ENCODE results near the gene VAC14. TPM values are rescaled to one million over a fixed set of nuclear protein-coding genes. Genes with fewer than 3 reads are reported as not detected.
"Not testable (repeated sequence)": the region's sequence is repeated elsewhere in the genome, so short reads cannot be mapped to it uniquely, and the experiment has no call there.

The VAC14 gene
- polyA plus RNA-seq, 1 donor from 2014 or later: 8.6 TPM

DNA sequence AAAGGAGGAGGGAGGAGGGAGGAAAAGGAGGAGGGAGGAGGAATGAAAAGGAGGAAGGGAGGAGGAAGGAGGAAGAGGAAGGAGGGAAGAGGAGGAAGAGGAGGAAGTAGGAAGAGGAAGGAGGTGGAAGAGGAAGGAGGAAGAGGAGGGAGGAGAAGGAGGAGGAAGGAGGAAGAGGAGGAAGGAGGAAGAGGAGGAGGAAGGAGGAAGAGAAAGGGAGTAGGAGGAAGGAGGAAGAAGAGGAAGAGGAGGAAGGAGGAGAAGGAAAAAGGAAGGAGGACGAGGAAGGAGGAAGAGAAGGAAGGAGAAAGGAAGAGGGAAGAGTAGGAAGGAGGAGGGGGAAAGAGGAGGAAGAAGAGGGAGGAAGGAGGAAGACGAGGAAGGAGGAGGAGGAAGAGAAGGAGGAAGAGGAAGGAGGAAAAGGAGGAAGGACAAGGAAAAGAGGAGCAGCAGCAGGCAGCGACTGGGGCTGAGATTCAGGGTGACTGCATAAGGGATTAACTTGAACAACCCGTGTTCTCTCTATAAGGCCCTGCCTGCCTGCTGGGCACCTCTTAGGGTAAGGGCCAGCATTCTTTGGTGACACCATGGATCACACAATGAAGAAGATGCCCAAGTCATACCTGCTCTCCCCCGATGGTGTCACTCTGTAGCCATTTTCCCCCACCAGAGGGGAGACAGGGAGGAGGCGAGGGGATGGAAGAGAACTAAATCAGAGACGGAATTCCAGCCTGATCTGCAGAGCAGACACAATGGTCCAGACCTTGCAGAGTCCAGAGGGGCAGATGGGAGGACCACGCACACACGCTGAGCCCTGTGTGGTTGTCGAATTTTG, 156.0 kb downstream of the VAC14 start:
- Histone ChIP-seq H2AFZ (ENCODE audit: low read depth, low read length) (no peak overlapping the region), H3K9ac (ENCODE audit: low read length) (no peak overlapping the region)
- no peak for TF ChIP-seq SMC3 (conservative IDR thresholded peaks at IDR 0.05; ENCODE audit: poor library complexity)
- TF ChIP-seq REST (IDR thresholded peaks at IDR 0.05; ENCODE audit: borderline replicate concordance): no peak
- no peak for TF ChIP-seq POLR2AphosphoS5 (IDR thresholded peaks at IDR 0.05)
- no peak for TF ChIP-seq EZH2 (IDR thresholded peaks at IDR 0.05; ENCODE audit: borderline replicate concordance, insufficient read depth, low read length, poor library complexity, severe bottlenecking)
- no peak for TF ChIP-seq MXI1 (conservative IDR thresholded peaks at IDR 0.05; ENCODE audit: poor library complexity, severe bottlenecking)
- TF ChIP-seq RAD21 (conservative IDR thresholded peaks at IDR 0.05): no peak
- no peak for TF ChIP-seq CTCF (IDR thresholded peaks at IDR 0.05; ENCODE audit: poor library complexity, severe bottlenecking)
- TF ChIP-seq TAF1 (IDR thresholded peaks at IDR 0.05; ENCODE audit: low read depth): no peak
- no peak for TF ChIP-seq EP300 (conservative IDR thresholded peaks at IDR 0.05; ENCODE audit: poor library complexity, severe bottlenecking)

GRCh38 chr16:70643264-70643663, 157.7 kb downstream of the VAC14 start:
- not testable (repeated sequence) for H3K27ac ChIP-seq (ENCODE audit: low read length); H3K27me3 ChIP-seq (ENCODE audit: insufficient read depth, low read depth, low read length); H4K20me1 ChIP-seq (ENCODE audit: insufficient read depth); H3K9me3 ChIP-seq (ENCODE audit: low read length); H3F3A ChIP-seq (ENCODE audit: insufficient read depth, low read length, poor library complexity, severe bottlenecking); H3K9me2 ChIP-seq (ENCODE audit: insufficient read depth, low read length); H3K4me2 ChIP-seq (ENCODE audit: low read length); H2AFZ ChIP-seq (ENCODE audit: low read depth, low read length); H3K79me2 ChIP-seq (replicated peaks; ENCODE audit: insufficient read depth, low read length); H3K36me3 ChIP-seq (ENCODE audit: insufficient read depth, low read length); H3K9ac ChIP-seq (ENCODE audit: low read length); H3K4me3 ChIP-seq (ENCODE audit: low read length)

More for the DNA sequence above, 156.0 kb downstream of the VAC14 start:
- Histone ChIP-seq H3K9me3 (ENCODE audit: low read length) (no peaks in the 10 kb centered on the region), H3K9me2 (ENCODE audit: insufficient read depth, low read length) (no peaks in the 10 kb centered on the region), H3K4me2 (ENCODE audit: low read length) (no peak overlapping the region), H3K4me3 (ENCODE audit: low read length) (no peak overlapping the region), H3K79me2 (replicated peaks; ENCODE audit: insufficient read depth, low read length) (no peaks in the 10 kb centered on the region), H4K20me1 (ENCODE audit: insufficient read depth) (no peaks in the 10 kb centered on the region), H3F3A (ENCODE audit: insufficient read depth, low read length, poor library complexity, severe bottlenecking) (no peaks in the 10 kb centered on the region), H3K27ac (ENCODE audit: low read length) (no peak overlapping the region), H3K36me3 (ENCODE audit: insufficient read depth, low read length) (no peaks in the 10 kb centered on the region), H3K27me3 (ENCODE audit: insufficient read depth, low read depth, low read length) (no peaks in the 10 kb centered on the region)
